GM19455 (cell line): ENCODE measurements around the gene GCNT1.
"Not testable (repeated sequence)": the region's sequence is repeated elsewhere in the genome, so short reads cannot be mapped to it uniquely, and the experiment has no call there.

Experiments used
- ATAC-seq: cut with Tn5 transposase; IDR thresholded peaks from one replicate; pipeline ENCODE4 v1.9.1; 2021; ENCODE audit not compliant: unreplicated experiment

The GCNT1 gene

DNA sequence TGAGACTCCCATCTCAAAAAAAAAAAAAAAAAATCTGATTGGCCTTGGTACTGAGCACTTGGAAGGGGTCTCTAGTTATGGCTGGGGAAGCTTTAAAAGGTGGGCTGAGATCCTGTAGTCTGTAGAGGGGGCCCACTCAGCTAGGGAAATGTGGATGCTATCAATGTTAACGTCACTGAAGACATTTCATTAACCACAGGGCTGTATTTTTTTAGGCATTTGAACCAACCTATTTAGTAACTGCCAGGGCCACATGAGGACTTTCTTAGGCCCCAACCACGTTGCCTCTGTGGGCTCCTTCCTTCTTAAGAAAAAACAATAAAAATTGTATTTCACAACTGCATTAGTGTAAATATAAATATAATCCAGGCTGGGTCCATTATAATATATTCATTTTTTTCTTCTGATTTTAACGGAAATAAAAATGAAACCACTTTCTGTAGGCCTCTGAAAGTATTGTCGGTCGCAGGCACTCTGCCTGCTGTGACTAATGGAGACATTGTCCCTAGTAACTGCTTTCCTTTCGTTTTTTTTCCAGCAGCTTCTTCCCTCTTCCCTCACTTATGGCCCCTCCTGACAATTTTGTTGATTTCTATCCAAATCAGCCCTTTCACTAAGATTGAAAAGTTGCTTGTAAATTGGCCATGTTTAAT, 71.6 kb downstream of the GCNT1 start:
- ATAC-seq: no peak

DNA sequence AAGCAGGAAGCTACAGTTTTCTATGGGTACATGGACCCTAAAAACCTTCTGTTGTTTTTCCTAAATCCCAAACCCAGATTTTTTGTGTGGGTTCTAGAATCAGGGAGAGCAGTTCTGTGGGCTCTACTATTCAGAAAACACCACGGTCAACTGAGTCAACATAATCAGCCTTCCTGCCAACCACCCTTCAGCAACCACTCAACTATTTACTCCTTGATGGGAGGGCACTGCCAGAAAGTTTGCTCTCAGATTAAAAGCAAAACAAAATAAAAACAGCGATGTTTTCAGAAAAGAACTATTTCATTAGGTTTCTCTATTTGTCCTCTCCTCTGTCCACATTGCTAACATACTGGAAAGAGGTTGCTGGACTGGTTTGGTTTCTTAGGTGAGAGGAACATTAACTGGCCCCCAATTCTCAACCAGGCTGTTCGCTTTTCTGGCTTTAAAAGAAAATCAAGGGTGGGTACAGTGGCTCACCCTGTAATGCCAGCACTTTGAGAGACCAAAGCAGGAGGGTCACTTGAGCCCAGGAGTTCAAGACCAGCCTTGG, 72.3 kb downstream of the GCNT1 start:
- ATAC-seq: no peak

DNA sequence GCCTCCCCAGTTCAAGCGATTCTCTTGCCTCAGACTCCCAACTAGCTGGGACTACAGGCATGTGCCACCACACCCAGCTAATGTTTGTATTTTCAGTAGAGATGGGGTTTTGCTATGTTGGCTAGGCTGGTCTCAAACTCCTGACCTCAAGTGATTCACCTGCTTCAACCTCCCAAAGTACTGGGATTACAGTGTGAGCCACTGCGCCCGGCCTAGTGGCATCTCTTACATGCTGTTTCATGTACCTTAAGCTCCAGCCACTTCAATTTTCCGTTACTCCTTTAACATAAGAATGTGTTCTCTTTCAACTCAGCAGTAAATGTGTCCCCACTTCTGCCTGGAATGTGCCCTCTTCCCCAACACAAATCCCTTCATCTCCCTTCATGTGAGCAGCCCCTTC, 73.9 kb downstream of the GCNT1 start:
- not testable (repeated sequence) for ATAC-seq

DNA sequence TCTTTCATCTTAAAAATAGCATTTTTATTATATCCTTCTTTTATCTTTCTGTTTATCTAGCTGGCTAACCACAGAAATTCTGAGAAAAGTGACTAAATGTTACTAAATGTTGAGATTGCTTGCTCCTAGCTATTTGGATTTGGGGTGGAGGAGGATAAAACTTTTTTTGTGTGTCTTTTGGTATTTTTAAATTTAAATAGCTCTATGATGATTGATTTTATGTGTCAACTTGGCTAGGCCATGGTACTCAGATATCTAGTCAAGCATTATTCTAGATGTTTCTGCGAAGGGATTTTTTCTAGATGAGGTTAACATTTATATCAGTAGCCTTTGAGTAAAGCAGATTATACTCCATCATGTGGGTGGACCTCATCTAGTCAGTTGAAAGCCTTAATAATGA, 75.0 kb downstream of the GCNT1 start:
- no peak for ATAC-seq

DNA sequence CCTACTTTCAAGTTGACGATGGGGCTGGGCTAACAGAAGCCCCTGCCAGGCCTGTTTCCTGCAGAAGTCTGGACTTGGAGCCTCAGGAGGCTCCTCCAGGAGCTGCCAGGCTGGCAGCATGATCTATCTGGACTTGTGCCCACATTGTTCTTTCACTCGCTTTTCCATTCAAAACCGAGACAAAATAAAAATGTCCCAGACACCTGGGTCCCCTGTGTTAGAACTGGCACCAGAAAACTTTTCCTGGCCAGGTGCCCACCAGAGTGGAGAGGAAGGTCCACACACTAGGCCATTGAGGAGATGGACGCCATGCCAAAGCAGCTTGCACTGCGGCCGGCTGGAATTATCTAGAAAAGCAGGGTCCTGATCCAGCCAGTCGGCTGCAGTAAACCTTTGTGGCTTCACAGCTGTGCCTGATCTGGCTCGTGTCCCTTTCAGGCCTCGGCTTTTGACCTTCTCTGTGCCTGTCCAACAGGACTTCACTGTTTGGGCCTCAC, 78.2 kb downstream of the GCNT1 start:
- no peak for ATAC-seq

DNA sequence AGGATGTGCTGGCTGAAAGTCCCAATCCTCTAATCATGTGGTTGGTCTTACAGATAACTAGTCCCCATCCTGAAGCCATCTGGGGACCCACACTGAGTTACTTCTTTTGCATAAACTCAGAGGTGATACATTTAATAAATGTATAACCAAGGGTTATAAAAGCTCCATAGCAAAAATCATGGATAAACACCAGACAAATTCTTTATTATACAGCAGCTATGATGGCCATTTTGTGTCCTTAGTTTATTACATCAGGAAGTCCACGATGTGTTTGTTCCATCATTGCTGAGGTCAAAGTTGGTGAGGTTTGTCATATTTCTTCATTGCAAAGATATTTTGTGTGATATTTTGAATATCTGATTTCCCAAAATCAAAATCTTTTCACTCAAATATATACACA, 80.2 kb downstream of the GCNT1 start:
- no peak for ATAC-seq

DNA sequence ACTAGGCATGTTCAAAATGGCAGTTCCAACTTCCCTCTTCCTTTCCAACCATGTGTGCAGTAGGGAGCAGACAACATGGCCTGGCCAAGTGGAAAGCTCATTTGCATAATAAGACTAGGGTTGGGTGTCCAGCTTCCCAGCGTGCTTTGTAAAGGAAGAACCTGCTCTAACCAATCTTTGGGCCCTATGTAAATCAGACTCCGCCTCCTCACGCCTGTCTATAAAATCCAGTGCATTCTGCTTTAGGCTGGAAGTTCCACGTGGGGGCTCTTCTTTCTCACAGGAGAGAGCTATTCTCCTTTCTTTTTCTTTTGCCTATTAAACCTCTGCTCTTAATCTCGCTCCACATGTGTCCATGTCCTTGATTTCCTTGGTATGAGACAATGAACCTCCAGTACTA, 83.4 kb downstream of the GCNT1 start:
- ATAC-seq: no peak

DNA sequence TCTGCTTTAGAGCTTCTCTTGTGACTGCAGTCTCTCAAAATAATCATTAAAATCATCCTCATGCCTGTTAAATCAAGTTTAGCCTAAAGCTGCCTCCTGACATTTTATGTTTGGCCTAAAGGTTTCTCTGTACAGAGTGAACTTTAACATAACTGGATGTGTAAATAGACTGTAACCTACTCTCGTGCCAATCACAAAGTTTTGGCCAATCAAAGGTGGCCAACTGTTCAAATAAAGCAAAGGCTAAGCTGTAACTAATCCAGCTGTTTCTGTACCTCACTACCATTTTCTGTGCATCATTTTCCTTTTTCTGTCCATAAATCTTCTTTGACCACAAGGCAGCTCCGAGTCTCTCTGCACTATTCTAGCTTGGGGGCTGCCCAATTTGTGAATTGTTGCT, 86.2 kb downstream of the GCNT1 start:
- no peak for ATAC-seq

DNA sequence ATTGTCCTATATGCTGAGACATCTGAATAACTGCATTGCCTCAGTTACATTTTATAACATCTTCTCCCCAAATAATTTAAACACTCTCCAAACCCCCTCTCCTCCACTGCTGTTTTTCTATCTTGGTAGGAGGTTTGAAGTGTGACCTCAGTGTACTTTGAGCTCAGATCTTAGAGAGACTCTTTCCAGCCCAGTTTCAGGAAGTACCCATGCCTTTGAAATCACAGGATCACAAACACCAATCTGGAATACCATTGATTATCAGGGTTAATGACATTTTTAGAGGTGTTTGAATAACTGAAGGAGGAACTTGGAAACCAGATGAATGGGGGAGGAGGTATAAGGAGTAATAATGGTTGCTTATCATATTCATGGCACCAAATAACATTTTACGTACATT, 93.2 kb downstream of the GCNT1 start:
- ATAC-seq: no peak

DNA sequence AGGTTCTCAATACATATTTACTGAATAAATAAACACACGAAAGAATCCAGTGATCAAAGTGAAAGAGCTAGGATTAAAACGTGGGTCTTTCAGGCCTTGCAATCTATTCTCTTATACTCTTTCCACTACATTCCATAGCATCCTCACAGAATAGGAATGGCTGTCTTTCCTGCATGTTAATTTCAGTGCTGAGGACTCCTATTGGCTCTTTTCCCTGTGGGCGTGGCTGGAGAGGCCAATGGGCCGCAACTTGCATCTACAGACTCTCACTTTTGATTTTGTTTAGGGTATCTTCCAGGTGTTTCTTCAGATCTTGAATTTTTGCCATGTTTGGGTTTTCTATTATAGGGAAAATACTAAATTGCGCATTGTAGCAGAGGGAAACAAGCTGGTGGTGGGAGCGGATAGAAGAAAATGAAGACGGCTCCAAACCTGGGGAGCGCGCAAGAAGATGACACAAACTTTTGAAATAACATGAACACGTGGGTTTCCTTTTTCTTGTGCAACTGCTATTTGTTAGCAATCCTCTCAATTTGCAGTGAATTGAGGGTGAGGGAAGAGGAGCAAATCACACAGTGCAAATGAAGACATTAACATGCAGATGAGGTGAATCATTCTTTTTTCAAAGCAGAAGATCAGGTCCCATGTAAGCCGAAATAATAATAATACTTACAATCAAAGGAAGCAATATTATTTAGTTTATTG, 93.9 kb downstream of the GCNT1 start:
- ATAC-seq: no peak

DNA sequence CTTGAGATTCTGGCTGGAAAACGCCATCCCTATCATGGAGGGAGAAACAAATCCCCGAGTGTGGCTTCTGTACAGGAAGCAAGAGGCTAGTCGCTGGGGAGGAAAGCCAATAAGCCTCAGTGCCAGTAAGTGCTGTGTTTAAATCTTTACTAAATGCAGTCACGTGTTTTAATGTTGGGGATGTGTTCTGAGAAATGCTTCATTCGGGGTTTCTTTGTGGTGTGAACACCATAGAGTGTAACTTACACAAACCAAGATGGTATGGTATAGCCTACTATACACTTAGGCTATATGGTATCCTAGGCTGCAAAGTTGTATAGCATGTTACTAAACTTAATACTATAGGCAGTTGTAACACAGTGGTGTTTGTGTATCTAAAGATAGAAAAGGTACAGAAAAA, 94.7 kb downstream of the GCNT1 start:
- ATAC-seq: no peak
